Stimulated activated CD8-positive, alpha-beta memory T cell treated with anti-CD3 and anti-CD28 coated beads, Interleukin-2, amount 100 ng/mL, for 1 hour (primary cell): ENCODE measurements around the gene NEK5.

Source experiments
- DNase-seq, 2 donors: peaks; one replicate each; pipeline ENCODE4 v3.0.0-alpha.2; 2020; ENCODE audit warnings: low read depth in 2 of 2

The NEK5 gene

GRCh38 chr13:52010890-52011631 lies 117.8 kb downstream of the NEK5 start, which contains the start of gene ATP7B:
TSS of gene ATP7B (minus strand) at chr13:52011450. CDS start at chr13:52011337, 113 bp downstream.
- DNase-seq: peak; percentile 1 to 7

GRCh38 chr13:52009946-52010345 lies 118.9 kb downstream of the NEK5 start:
- no peak for DNase-seq

- no peak for DNase-seq
Observed at GRCh38 chr13:52006523-52007245, 122.2 kb downstream of the NEK5 start.

DNA sequence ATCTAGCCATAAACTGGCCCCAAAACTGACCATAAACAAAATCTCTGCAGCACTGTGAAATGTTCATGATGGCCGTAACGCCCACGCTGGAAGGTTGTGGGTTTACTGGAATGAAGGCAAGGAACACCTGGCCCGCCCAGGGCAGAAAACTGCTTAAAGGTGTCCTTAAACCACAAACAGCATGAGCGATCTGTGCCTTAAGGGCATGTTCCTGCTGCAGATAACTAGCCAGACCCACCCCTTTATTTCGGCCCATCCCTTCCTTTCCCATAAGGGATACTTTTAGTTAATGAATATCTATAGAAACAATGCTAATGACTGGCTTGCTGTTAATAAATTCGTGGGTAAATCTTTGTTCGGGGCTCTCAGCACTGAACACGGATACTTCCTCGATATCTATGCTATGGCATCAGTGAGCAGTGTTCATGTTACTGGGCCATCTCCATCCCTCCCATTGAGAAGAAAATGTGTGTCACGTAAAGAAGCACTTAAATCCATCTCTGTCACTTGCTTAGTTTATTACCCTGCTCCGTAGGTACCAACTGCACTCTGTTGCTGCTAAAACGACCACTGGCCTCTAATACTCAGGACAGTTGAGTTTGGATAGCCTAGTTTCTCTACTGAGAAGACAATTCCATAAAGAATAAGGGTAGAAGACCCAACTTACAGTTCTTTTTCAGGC lies 122.9 kb downstream of the NEK5 start:
- DNase-seq: no peak

DNA sequence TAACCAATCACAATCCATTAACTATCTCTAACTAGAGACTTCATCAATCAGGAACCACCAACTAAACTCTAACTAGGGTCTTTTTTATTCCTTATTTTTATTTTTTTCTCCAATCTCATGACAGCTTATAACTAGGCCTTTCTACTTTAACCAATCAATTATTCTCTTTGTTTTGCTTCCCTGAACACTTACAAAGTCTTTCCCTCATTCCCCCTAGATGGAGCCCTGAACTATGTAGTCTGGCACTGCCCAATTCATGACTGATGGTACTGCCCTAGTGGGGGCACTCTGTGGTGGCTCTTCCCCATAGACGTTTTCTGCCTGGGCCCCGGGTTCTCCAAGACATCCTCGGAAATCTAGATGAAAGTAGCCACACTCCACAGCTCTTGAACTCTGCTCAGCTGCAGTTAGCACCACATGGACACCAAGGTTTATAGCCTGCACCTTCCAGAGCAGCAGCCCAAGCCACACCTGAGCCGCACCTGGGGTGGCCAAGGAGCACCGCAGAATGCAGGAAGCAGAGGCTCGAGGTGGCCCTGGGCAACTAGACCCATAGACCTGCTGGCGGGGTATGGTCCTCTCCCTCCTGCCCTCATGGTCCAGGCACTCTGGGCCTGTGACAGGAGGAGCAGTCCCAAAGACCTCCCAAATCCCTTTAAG lies 124.2 kb downstream of the NEK5 start:
- DNase-seq: no peak

GRCh38 chr13:52003541-52003940 lies 125.3 kb downstream of the NEK5 start:
- no peak for DNase-seq

GRCh38 chr13:52002361-52002760 lies 126.5 kb downstream of the NEK5 start:
- no peak for DNase-seq

DNA sequence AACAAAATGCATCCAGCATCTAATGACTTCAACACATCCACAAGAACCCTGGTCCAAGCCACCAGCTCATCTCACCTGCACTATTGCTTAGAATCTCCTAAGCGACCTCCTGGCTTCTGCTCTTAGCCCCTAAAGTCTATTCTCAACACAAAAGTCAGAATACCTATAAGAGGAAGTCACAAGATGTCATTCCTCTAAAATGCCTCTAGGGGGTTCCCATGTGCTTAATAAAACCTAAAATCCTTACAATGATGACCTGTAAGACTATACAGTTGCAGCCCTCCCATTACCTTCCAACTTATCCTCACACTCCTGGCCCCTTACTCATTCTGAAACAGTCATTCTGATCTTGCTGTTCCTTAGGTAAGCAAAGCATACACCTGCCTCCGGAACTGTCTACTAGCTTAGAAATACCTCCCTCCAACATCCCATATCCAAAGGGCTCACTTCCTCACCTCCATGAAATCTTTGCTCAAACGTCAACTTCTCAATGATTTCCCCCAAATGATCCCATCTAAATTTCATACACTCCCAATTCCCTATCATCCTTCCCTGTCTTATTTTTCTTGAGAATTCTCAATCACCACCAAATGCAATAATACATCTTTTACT lies 127.6 kb downstream of the NEK5 start:
- DNase-seq: no peak

GRCh38 chr13:51999921-52000320 lies 129.0 kb downstream of the NEK5 start:
- DNase-seq: no peak

GRCh38 chr13:51999510-51999911 lies 129.4 kb downstream of the NEK5 start:
- DNase-seq: no peak

DNA sequence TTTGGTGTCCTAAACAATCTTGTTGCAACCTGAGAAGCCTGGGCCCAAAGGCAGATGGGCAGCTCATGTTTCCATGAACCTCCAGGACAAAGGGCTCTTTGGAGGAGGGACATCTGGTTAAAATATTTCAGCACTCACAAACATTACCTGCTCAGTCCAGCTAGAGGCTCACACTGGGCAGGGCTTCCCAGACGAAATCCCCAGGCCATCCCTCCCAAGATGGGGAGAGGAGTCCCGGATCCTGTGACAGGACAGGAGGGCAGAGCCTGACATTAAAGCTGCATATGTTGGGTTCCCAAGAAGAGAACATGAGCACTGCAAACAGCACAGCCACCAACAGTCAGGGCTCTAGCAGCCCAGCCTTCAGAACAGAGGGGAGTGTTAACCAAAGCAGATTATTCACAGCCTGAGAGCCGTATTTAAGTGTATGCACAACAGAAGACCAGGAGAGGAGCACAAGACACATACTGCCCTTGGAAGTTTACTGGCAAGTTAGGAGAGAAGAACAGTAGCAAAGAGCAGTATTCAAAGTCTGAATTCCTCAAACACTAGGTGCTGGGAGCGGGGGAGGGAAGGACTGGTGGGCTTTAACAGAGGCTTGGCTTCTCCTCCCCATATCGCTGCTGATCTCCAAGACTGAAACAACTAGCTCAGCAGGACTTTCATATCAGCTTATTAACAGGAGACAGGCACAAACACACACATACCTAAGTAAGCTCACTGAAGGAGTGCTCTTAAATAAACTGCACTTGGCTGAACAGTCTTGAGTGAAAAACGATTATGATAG lies 130.0 kb downstream of the NEK5 start:
- DNase-seq: no peak

DNA sequence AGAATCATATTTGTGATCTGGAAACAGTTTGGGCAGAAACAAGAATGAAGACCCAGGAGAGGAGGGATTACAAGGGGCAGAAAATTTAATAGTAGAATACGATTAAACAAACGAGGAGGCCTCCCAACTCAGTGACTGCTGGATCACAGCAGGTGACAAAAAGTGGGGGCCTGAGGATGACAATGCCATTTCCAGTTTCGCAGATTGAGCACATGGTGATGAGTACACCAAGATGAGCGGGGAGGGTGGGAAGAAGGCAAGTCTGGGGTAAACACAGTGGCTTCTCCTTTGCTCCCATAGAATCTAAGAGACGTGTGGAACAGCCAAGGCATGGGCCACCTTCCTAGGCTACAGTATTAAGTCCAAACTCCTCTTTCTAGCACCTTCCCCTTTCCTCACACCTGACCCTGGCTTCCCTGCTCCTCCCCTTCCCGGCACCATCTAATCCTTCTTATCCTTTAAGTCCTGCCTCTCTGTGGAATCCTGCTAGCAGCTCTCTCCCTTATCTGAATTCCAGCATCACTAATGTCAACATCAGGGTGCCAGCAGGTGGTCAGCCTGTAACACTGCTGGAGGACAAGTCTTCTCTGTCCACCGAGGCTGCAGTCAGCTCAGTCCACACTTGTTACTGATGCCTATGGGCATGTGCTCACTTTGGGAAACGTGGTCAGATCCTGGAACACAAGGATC lies 131.1 kb downstream of the NEK5 start:
- no peak for DNase-seq

- no peak for DNase-seq
Observed at GRCh38 chr13:51997186-51997585, 131.7 kb downstream of the NEK5 start.

- DNase-seq: no peak
Observed at GRCh38 chr13:51996641-51997040, 132.2 kb downstream of the NEK5 start.

- DNase-seq: no peak
Observed at GRCh38 chr13:51995677-51996551, 133.0 kb downstream of the NEK5 start.

DNA sequence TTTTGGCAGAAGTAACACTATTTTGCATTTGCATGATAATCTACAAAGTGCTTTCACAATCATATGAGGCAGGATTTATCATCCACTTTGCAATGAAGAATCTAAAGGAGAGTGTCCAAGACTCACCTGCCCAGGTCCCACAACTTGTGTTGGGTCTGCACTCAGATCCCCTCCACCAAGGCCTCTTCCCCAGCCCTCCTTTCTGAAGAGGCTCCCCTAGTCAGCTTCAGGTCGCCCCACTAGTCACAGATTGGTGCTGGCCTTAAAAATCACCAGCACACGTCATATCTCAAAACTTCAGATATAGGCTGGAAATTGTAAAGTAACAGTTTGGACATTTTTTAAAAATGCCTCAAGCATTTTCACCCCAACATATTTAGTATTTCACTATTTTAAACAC lies 135.2 kb downstream of the NEK5 start:
- DNase-seq: no peak

DNA sequence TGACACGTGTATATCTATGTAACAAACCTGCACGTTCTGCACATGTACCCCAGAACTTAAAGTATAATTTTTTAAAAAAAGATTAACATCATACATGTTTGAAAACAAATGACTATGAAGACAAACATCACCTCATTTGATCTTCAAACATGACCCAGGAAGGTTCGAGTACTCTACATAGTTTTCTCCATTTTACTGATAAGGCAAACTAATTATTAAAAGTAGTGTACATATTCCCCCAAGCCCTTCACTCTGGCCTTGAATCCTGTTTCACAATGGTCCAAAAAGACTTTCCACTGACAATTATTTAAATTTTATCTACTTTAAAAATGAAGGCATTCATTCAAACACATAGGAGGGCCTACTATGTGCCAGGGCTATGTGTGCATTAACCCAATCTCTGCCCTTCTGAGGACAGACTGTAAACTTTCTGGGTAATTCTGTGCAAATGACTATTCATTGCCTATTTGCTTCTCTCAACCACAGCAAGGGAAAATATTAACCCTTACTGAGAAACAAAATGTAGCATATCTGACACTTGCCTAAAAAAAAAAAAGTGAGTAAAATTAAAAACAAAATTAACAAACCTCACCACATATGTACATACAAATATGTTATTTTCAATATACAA lies 139.8 kb downstream of the NEK5 start:
- no peak for DNase-seq
